Spleen (tissue), 7 donors: ENCODE data around the gene SSH2.
A peak's percentile ranks its signal among the peaks of the same experiment; 100 is the strongest.

Experiments
- CTCF ChIP-seq, 11 experiments: fragments of 200-600 bp in 7 of 11; fragments of 450-650 bp in 4 of 11; sonication (generic) in 4 of 11; IDR thresholded peaks in 8 of 11; conservative IDR thresholded peaks in 3 of 11; 1 replicate in 7 of 11; 2 replicates in 4 of 11; pipeline versions ENCODE4 v1.4.0 to v1.8.0; 2016 to 2021; ENCODE audit warnings: antibody characterized with exemption in 11 of 11, inconsistent platforms in 4 of 11, mild to moderate bottlenecking in 1 of 11
- POLR2A ChIP-seq, 3 donors: fragments of 450-650 bp; IDR thresholded peaks; one replicate each; pipeline ENCODE4 v1.5.1; 2017; ENCODE audit warnings: antibody characterized with exemption in 3 of 3, mild to moderate bottlenecking in 1 of 3
- POLR2AphosphoS5 ChIP-seq, 3 donors: sonication (generic); formaldehyde crosslinking; IDR thresholded peaks; one replicate each; pipeline ENCODE4 v1.5.1; 2017; ENCODE audit warnings: antibody characterized with exemption in 3 of 3
- donor health status: DM: no; HTN: no; CAD: no; lungs with moderate emphysema.
- donor health status: DM: no; HTN: no; CAD: no.
- donor health status: DM: no; HTN: no; CAD: no.

- TF ChIP-seq CTCF (IDR thresholded peaks at IDR 0.05 in 8 of 11, conservative IDR thresholded peaks at IDR 0.05 in 3 of 11) = peak; percentile 83 to 99 (median 98)
- TF ChIP-seq POLR2A (IDR thresholded peaks at IDR 0.05) = no peak
- peak; percentile 40 to 78 (median 66) for TF ChIP-seq POLR2AphosphoS5 (IDR thresholded peaks at IDR 0.05)
Observed at GRCh38 chr17:29591737-29592608, 338.1 kb downstream of the SSH2 start.
